H1 (cell line): Measurements from ENCODE around the gene PHF24.

Source experiments
- CEBPB ChIP-seq: IDR thresholded peaks from 2 replicates; pipeline ENCODE4 v1.6.1; 2012; ENCODE audit warnings: low read depth, low read length
- CTCF ChIP-seq, 3 experiments: IDR thresholded peaks; 1 replicate in 2 of 3; 2 replicates in 1 of 3; pipeline versions ENCODE4 v1.5.1 to v1.6.1; 2011; ENCODE audit warnings: low read length in 3 of 3, mild to moderate bottlenecking in 3 of 3, inconsistent platforms in 2 of 3, low read depth in 1 of 3, moderate library complexity in 1 of 3; ENCODE audit not compliant: insufficient read depth in 1 of 3; ENCODE audit errors: control extremely low read depth in 1 of 3
- MAX ChIP-seq: IDR thresholded peaks from 2 replicates; pipeline ENCODE4 v1.6.1; 2012; ENCODE audit warnings: inconsistent platforms
- POLR2A ChIP-seq, 2 experiments: IDR thresholded peaks; 1 replicate in 1 of 2; 2 replicates in 1 of 2; pipeline ENCODE4 v1.6.1; 2011; ENCODE audit warnings: low read depth in 2 of 2, low read length in 2 of 2, mild to moderate bottlenecking in 2 of 2; ENCODE audit errors: control extremely low read depth in 1 of 2
- SP2 ChIP-seq: IDR thresholded peaks from 2 replicates; pipeline ENCODE4 v1.6.1; 2012; ENCODE audit warnings: mild to moderate bottlenecking, low read length, inconsistent platforms
- SUZ12 ChIP-seq: fragments of 200-600 bp; sonication (generic); IDR thresholded peaks from 2 replicates; pipeline ENCODE4 v1.6.1; 2012; ENCODE audit warnings: mild to moderate bottlenecking, inconsistent platforms, low read length, moderate library complexity, mixed read lengths
- TCF12 ChIP-seq: IDR thresholded peaks from 2 replicates; pipeline ENCODE4 v1.6.1; 2011; ENCODE audit warnings: low read depth, mild to moderate bottlenecking, low read length

- TF ChIP-seq SP2 (no peak), CTCF (IDR thresholded peaks at IDR 0.05; ENCODE audit: control extremely low read depth in 1 of 3, insufficient read depth in 1 of 3, low read depth in 1 of 3, low read length in 3 of 3) (no peak), MAX (no peak), CEBPB (no peak), SUZ12 (no peak), TCF12 (no peak), POLR2A (IDR thresholded peaks at IDR 0.05; ENCODE audit: control extremely low read depth in 1 of 2, low read depth in 2 of 2, low read length in 2 of 2) (no peak)
Measured at GRCh38 chr9:34998266-34998665, 40.2 kb downstream of the PHF24 start.
